OCI-LY7 (cell line): ENCODE results near the gene SF3B5.

ENCODE experiments used
- EZH2phosphoT487 ChIP-seq: fragments of 200-600 bp; sonication (generic); IDR thresholded peaks from 2 replicates; pipeline ENCODE4 v1.6.1; 2018; ENCODE audit warnings: low read depth, borderline replicate concordance, mild to moderate bottlenecking, mixed run types, antibody characterized with exemption, low read length, moderate library complexity, mixed read lengths
- TF ChIP-seq, protein P1 (sequence below): fragments of 200-600 bp; sonication (generic); conservative IDR thresholded peaks from 2 replicates; pipeline ENCODE4 v1.5.1; 2014; ENCODE audit warnings: mild to moderate bottlenecking, antibody characterized with exemption, low read length, moderate library complexity, mixed read lengths

DNA sequence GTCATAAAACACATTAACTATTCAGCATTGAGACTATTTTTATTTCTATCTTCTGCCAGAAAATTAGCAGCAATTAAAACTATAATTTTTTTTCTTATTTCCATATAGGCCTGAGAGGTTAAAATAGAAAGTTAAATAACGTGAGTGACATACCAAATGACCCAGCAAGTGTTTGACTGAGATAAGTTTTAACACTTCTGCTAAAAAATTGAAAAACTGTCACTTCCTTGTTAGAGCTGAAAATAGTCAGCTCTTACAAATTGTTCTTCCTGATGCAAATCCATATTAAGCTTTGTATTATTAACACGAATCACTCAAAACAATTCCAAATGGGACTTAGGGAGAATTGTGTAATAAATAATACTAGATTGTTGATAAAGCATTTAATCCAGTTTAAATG is 28.5 kb upstream of the SF3B5 start:
- TF ChIP-seq, protein P1, sequence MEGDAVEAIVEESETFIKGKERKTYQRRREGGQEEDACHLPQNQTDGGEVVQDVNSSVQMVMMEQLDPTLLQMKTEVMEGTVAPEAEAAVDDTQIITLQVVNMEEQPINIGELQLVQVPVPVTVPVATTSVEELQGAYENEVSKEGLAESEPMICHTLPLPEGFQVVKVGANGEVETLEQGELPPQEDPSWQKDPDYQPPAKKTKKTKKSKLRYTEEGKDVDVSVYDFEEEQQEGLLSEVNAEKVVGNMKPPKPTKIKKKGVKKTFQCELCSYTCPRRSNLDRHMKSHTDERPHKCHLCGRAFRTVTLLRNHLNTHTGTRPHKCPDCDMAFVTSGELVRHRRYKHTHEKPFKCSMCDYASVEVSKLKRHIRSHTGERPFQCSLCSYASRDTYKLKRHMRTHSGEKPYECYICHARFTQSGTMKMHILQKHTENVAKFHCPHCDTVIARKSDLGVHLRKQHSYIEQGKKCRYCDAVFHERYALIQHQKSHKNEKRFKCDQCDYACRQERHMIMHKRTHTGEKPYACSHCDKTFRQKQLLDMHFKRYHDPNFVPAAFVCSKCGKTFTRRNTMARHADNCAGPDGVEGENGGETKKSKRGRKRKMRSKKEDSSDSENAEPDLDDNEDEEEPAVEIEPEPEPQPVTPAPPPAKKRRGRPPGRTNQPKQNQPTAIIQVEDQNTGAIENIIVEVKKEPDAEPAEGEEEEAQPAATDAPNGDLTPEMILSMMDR, result no peak
- TF ChIP-seq EZH2phosphoT487, result no peak
